ENCODE results near the gene GALNT14. TPM values are rescaled to one million over a fixed set of nuclear protein-coding genes. Genes with fewer than 3 reads are reported as not detected.
A peak's percentile ranks its signal among the peaks of the same experiment; 100 is the strongest.

Gene GALNT14
- total RNA-seq, 1 donor from 2014 or later: not detected

DNA sequence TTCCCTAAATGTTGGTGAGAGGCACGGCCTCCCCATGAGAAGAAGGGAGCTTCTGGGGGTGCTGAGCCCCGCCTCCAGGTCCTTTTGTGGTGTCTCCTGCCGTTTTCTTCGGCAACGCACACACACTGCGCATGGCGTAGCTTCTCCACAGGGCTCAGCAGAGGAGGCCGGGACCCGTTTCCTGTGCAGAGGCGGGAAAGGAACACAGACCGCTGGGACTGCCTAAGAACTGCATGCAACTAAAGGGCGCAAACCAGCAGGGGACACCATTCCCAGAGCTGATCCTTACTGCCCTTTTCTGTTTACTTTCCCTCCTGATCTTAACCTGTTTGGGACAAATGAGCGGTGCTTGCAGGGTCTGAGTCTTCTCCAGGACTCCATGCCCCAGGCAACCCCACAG lies 240.7 kb downstream of the GALNT14 start:
- no peak for DNase-seq (ENCODE audit: low read depth in 2 of 2)

DNA sequence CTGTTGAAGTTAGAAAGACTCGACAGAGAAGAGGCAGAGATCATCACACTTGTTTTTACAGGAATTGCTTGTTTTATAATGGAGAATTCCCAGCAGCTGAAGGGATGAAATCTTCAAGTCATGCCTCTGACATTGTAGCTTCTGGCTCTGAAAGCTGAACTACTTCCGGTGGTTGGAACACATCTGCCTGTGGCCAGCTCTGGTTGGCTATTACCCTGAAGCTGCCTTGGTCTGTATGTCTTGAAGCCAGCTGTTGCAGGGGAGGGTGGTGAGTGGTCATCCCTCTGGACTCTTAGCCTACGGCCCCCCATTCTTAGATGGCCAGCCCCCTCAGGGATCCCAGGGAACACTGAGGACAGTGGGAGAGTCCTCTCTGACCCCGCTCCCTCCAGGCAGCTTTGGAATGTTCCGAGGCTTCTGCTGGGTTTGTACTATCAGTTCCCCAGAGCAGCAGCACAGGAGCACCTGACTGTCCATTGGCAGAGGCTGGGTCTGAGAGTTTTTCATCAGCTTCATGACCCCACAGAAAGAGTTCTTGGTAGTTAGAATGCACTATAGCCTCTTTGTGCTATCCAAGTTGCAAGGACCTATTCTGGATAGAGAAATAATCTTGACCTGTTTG lies 243.6 kb downstream of the GALNT14 start:
- no peak for DNase-seq (ENCODE audit: low read depth in 2 of 2)

DNA sequence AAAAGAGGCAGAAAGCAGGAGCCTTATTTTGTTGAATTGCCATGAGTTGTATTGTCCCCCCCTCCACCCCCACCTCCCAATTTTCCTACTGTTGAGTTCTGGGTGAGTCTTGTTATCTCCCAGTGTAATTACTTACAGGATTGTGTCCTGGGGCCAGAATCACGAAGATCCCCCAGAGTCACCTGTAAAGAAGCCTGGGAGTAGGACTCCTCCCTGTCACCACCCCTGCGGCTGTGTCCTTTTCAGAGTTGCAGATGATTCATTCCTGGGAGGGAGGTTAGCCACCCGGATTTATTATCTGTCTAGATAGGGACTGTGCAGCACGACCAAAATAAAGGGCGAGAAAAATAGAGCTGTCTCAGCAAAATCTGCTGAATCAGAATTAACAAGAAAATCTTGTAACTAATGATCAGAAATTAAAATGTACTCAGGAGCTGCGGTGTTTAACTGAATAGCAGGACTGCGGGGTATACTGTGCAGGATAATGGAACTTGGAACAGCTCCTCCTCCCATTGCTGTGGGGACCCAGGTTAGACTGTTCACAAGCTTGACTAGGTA lies 249.3 kb downstream of the GALNT14 start:
- DNase-seq (ENCODE audit: low read depth in 2 of 2): no peak

DNA sequence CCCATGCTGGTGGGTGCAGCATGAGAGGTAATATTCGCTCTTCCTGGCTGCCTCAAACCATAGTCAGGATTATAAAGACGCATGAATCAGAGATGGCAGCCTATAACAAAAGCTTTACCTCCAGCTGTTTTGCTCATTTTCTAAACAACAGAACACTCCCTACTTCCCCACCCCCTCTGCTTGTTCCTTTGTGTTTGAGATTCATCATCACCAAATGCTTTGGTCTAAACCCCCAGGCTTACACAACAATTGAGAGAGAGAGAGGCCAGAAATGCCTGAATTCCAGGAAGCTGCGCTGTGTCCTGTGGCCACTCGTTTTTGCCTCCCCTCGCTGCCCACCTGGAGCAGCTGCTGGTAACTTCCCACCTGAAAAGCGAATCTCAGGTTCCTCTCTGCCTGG lies 252.2 kb downstream of the GALNT14 start:
- DNase-seq (ENCODE audit: low read depth in 2 of 2): no peak

DNA sequence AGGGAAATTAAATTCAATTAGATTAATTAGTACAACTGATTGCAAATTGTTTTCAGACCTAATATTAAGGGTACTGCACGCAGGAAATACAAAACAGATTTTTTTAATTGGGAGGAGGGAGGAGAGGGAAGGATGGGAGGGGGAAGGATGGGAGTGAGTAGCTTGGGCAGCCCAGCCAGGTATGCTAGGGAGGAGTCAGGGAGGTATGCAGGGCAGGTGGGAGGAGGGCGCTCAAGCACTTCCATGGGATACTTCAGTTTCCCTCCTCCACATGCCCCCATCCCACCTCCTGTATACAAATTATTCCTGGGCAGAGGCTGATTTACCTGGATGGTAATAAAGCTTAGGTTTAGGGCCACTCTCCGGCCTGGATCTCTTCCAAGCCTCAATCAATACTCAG lies 254.4 kb downstream of the GALNT14 start:
- DNase-seq (ENCODE audit: low read depth in 2 of 2): no peak

DNA sequence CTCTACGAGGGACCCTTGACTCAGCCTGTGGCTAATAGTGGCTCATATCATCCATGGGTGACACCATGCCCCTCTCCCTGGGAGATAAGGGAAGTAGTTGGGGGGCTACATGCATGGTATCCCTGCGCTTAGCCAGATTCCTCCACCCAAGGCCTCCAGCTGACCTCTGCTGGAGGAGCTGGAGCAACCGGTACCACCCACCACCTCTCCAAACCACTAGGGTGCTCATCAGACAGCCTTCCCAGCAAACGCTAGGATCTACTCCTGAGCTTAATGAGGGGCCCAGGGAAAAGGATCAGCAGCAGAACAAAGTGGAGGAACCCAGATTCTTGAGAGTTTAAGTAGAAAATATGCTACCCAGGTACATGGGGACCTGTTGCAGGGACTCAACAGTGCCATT lies 255.1 kb downstream of the GALNT14 start:
- no peak for DNase-seq (ENCODE audit: low read depth in 2 of 2)

DNA sequence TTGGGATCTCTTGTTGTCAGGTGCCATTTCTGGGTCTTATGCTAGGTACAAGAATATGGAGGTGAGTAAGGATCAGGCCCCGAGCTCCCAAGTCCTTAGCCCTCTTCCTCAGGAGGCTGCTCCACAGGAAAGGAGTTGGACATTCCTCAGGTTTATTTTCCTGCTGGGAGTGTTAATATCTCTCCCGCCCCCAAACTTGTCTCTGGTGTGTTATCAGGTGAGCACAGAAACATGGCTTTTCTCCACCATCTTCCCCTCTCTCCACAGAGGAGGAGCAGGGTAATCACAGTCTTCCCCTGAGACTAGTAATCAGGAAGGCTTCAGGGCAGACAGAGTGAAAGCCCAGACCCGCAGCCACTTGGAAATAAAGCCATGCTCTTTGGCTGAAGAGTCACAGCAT lies 257.7 kb downstream of the GALNT14 start:
- no peak for DNase-seq (ENCODE audit: low read depth in 2 of 2)

DNA sequence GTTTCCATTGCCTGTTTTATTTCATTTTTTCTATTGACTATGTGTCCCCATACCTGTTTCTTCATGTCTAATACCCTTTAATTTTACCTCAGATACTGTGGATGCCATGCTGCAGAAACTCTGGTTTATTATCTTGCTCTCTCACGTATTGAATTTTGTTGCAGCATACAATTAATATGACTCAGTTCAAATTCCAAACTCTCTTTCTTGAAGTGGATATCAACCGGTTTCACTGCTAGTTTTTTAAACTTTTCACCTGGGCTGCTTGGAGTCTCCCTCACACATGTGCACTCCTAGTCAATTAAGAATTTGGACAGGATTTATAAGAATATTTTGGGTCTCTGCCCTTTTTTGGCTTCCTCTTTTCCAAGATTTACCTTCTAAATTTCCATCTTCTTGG lies 260.4 kb downstream of the GALNT14 start:
- no peak for DNase-seq (ENCODE audit: low read depth in 2 of 2)

DNA sequence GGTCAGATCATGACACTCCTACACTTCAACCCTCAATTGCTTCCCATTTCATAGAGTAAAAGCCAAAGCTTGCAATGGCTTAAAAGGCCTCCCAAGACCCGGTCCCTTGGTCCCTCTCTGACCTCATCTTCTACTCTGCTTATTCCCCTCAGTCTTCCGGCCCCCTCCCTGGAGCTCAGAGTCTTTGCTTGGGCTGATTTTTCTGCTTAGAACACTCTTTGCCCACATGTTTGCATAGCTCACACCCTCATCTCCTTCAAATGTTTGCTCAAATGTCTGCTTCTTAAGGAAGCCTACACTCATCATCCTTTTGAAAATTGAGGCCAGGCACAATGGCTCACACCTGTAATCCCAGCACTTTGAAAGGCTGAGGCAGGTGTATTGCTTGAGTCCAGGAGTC lies 265.4 kb downstream of the GALNT14 start:
- DNase-seq (ENCODE audit: low read depth in 2 of 2): no peak

DNA sequence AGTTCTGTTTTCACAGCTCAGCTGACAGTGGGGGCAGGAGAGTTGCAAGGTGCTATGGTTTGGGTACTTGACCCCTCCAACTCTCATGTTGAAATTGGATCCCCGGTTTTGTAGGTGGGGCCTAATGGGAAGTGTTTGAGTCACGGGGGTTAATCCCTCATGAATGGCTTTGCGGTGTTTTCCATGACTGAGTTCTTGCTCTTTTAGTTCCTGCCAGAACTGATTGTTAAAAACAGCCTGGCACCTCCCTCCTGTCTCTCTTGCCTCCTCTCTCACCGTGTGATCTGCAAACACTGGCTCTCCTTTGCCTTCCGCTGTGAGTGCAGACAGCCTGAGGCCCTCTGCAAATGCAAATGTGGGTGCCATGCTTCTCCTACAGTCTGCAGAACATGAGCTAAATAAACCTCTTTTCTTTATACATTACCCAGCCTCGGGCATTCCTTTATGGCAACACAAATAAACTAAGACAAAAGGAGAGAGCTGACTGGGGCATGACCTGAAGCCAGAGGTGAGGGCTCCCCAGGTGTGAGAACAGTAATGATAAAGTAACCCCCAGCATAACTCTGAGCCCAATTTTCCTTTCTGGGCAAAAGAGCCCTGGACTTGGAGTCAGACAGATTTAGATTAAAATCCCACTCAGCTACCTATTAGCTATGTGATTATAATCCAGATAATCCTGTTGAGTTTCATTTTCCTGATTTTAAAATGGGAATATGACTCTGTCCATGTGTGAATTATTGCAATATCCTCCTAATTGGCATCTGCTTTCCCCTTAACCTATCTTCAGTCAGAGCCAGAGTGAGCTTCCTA lies 266.1 kb downstream of the GALNT14 start:
- no peak for DNase-seq (ENCODE audit: low read depth in 2 of 2)

DNA sequence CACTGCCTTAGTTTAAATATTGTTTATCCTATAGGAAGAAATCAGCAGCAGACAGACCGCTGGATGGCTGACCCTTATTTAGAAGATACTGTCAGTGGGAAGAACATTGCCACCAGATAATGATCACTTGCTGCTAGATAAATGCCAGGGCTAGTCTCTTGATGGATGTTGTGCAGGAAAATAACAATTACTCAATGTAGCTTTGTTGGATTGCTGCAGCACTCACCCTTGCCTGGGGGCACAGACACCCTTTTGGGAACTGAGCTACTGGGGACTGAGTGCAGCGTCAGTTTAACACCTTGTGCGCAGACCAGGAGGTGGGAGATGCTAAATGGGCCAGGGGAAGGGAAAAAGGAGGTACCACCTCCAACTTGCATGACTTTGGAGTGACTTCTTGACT lies 266.8 kb downstream of the GALNT14 start:
- DNase-seq (ENCODE audit: low read depth in 2 of 2): no peak

DNA sequence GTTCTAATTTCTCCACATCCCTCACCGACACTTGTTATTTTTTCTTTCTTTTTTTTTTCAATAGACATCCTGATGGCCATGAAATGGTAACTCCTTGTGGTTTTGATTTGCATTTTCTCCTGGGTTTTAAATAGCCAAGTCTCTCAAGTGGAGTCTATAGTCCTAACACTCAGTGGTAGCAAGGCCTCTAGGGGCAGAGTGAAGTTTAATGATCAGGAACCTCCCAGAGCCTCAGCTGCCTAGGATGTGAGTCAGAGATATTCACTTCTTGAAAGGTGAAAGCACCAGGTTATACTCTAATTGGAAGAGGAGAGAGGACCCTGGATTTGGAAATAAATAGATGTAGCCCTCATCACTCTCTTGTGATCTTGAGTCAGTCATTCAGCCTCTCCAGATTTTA lies 268.3 kb downstream of the GALNT14 start:
- no peak for DNase-seq (ENCODE audit: low read depth in 2 of 2)

DNA sequence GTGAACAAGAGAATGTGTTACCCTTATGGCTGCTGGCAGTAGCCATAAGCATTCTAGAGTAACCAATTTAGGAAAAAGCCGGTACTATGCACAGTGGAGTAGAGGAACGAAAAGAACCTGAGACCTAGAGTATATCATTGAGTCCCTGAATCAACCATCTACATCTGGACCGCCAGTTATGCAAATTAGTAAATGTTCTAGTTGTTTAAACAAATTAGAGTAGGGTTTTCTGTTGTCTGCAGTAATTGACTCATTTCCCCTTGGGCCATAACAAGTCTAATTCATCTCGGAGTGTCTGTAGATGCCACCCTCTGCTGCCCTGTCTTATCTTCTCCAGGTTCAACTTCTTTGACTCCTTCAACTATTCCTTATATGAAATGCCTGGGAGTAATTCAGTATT lies 270.9 kb downstream of the GALNT14 start:
- no peak for DNase-seq (ENCODE audit: low read depth in 2 of 2)

DNA sequence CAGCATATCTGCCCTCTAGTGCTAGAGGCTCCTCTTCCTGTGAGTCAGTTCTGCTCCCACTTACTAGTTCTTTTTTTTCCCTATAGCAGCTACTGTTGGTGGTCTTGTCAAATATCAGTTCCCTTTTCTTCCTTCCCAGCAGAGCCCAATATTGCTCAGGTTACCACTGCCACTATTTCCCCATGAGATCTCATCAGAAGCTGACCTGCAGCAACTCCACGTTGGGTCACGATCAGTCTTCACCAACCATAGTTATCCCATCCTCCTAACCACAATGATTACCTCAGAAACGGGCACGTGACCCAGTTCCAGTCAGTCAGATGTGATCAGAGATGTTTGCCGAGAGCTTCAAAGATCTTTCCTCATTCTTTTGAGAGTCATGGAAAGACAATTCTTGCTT lies 271.3 kb downstream of the GALNT14 start:
- no peak for DNase-seq (ENCODE audit: low read depth in 2 of 2)

DNA sequence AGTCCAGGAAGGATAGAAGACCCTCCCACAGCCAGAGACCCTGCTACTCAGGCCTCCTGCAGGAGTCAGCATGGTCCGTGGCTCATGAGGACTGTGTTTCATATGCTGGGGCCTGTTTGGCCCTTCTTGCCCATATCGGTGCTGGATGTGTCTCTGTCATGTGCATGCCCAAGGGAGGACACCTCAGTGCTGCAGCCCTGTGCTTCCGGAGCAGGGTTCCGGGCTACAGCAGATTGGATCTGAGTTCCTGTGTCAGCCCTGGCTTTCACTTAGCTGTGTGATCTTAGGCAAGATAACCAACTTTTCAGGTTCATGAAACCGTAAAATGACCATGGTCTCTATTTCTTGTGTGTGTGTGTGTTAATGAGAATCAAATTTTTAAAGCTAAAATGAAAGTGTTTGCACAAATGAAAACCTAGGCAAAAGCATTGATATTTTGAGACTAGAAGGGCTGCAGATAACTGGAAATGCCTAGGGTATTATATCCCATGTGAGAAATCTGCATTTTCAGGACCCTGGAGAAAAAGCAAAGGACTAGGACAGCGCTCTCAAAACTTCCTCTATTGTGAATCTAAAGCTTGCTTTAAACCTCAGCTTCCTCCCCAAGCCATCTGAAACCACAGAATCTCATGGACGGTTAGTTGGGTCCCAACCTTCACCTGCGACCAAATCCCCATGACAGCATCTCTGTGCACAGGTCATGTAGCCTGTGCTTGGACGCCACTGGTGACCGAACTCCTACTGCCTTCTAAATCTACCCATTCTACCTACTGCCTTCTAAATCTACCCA lies 272.2 kb downstream of the GALNT14 start:
- no peak for DNase-seq (ENCODE audit: low read depth in 2 of 2)

DNA sequence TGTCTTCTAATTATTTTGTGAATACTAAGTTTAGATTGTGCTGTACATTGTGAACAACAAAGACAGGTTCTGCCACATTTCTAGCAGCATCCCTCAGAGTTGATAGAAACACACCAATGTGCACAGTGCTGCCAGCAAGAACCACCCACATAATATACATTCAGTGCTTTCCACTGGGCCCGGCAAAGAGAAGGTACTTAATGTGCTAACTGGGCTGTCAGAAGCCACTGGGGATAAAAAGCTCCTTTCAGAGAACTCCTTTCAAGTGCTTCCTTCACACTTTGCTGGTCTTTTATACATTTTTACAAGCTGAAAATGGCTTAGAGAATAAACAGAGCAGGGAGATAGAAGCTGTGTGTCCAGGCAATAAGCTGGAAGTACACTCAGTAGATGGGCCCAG lies 273.0 kb downstream of the GALNT14 start:
- no peak for DNase-seq (ENCODE audit: low read depth in 2 of 2)

DNA sequence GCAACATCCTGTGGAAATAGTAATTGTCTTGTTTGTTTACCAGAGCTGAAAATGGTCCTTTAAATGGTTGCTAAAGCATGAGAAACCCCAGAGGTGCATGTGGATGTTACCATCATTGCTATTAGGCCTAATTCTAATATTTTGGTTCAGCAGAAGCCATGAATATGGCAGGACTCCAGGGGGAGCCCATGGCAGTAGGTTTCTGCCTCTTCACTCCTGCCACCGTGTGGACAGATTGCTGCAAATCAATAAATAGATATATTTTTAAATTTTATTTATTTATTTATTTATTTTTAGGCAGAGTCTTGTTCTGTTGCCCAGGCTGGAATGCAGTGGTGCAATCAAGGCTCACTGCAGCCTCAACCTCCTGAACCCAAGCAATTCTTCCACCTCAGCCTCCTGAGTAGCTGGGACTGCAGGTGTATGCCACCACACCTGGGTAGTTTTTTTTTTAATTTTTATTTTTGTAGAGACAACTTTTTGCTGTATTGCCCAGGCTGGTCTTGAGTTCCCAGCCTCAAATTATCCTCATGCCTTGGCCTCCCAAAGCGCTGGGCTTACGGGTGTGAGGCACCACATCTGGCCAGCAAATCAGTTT lies 276.1 kb downstream of the GALNT14 start:
- DNase-seq (ENCODE audit: low read depth in 2 of 2): peak; percentile 72 to 81

DNA sequence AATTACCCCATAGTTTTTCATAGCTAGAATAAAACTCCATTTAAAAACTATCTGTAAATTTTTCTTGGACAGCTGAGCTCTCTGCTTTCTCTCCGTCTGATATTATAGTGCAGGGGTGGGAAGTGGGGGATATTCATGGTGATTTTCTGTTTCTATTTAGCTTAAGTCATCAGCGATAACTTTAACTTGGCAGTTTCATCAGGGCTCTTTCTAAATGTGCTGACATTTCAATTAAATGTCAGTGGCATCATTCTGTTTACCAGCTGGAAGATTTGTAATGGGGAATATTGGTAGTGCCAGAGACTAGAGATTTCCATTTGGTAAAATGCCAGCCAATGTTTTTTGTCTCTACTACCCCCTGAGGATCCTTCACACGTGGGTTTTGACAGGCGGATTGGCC lies 277.5 kb downstream of the GALNT14 start:
- no peak for DNase-seq (ENCODE audit: low read depth in 2 of 2)

All from lung microvascular endothelial cell (primary cell).